ENCODE data around the gene SLC2A4RG. TPM values are rescaled to one million over a fixed set of nuclear protein-coding genes. Genes with fewer than 3 reads are reported as not detected.

Gene SLC2A4RG
- total RNA-seq, 1 experiment from 2014 or later = 121 TPM

GRCh38 chr20:63740627-63741353 lies 1.2 kb downstream of the SLC2A4RG start (continued):
- TF ChIP-seq REST (IDR thresholded peaks at IDR 0.05; ENCODE audit: low read depth) = no peak
- TF ChIP-seq ZNF274 (IDR thresholded peaks at IDR 0.05; ENCODE audit: low read depth, low read length) = no peak
- TF ChIP-seq CEBPB (IDR thresholded peaks at IDR 0.05; ENCODE audit: low read depth) = peak; percentile 99; the same call in 1 of the 2 replicates
- peak in 1 of 3 experiments; percentile 34; a peak in 2 of 6 replicates for TF ChIP-seq CTCF (IDR thresholded peaks at IDR 0.05 in 2 of 3, conservative IDR thresholded peaks at IDR 0.05 in 1 of 3; ENCODE audit: borderline replicate concordance in 1 of 3, insufficient read depth in 1 of 3, low read depth in 2 of 3, low read length in 2 of 3)
- TF ChIP-seq POLR2A (IDR thresholded peaks at IDR 0.05; ENCODE audit: borderline replicate concordance, extremely low read depth, insufficient read depth, insufficient read length) = no peak
- TF ChIP-seq SRF (IDR thresholded peaks at IDR 0.05; ENCODE audit: low read depth) = no peak
- TF ChIP-seq ZFX (IDR thresholded peaks at IDR 0.05) = peak; percentile 94
- peak; percentile 64; the same call in 1 of the 2 replicates for TF ChIP-seq SIN3A (IDR thresholded peaks at IDR 0.05; ENCODE audit: low read depth)
- no peak for TF ChIP-seq RAD21 (IDR thresholded peaks at IDR 0.05; ENCODE audit: low read depth)
- no peak for TF ChIP-seq ATF3 (IDR thresholded peaks at IDR 0.05)

Measured in HCT116 (cell line).